HUES64 (cell line): ENCODE results near the gene NXPH4.

Experiments used
- H3K27ac ChIP-seq: 2 replicates; pipeline ENCODE4 v1.7.0; 2013; ENCODE audit warnings: low read depth, low read length, inconsistent platforms
- H3K27me3 ChIP-seq: 2 replicates; pipeline ENCODE4 v1.6.1; 2013; ENCODE audit warnings: mild to moderate bottlenecking, low read length; ENCODE audit not compliant: insufficient read depth
- H3K36me3 ChIP-seq: 2 replicates; pipeline ENCODE4 v1.6.1; 2013; ENCODE audit warnings: mild to moderate bottlenecking, low read length; ENCODE audit not compliant: insufficient read depth
- H3K4me1 ChIP-seq: 2 replicates; pipeline ENCODE4 v1.6.1; 2013; ENCODE audit warnings: mild to moderate bottlenecking, low read length, moderate library complexity; ENCODE audit not compliant: insufficient read depth
- H3K4me3 ChIP-seq: 2 replicates; pipeline ENCODE4 v1.5.1; 2013; ENCODE audit warnings: mild to moderate bottlenecking, low read length, moderate library complexity
- H3K9ac ChIP-seq: 2 replicates; pipeline ENCODE4 v1.6.1; 2013; ENCODE audit warnings: mild to moderate bottlenecking, low read depth, low read length
- H3K9me3 ChIP-seq: 2 replicates; pipeline ENCODE4 v1.6.1; 2013; ENCODE audit warnings: low read depth, low read length; ENCODE audit not compliant: insufficient read depth
- WGBS: fragments of 150-250, 120-280 bp; methylation state at CpG from one replicate; pipeline ENCODE4 v1.1.7; 2013; ENCODE audit warnings: missing lambda C conversion rate; 5-methylcytosine and 5-hydroxymethylcytosine counted together

Gene NXPH4

DNA sequence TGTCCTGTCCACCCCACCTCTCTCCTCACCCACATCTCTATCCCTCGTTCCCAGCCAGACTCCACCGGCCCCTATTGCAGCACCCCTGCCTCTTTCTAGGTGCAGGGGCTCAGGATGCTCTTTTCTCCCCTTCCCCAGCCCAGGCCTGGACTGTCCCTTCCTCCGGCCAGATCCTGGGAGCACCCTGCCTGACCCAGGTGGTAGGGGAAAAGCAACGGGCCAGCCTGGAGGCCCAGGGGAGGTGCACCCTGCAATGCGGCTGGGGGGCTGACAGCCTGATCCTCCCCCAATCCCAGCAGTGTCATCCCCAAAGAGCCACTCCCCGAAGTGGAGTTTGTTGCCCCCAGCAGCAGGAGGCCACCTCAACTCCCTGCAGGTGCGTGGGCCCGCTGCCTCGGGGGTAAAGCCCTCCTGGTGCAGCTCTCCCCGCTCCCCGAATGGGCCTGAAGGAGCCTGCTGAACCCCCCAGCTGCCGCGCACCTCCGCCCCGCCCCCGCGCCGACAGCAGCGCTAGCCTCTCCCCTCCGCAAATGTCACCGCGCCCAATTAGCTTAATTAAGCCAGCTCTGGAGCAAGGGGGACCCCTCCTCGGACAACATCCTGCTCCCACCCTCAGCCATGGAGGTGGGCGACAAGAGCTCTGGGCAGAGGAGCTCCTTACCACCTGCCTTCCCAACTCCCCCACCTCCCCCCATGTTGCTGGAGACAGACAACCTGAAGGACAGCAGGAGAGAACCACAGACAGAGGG, 4.7 kb downstream of the NXPH4 start:
- no peak overlapping the region for H3K27ac ChIP-seq
- H3K4me3 ChIP-seq: no peak overlapping the region
- no peaks in the 10 kb centered on the region for H3K9me3 ChIP-seq
- no peaks in the 10 kb centered on the region for H3K36me3 ChIP-seq
- H3K4me1 ChIP-seq: peaks cover 12% of the 10 kb centered on the region
- peaks cover 99% of the 10 kb centered on the region for H3K27me3 ChIP-seq
- WGBS: 10% methylated on average over 24 of the region's 24 CpGs
- H3K9ac ChIP-seq: no peak overlapping the region

DNA sequence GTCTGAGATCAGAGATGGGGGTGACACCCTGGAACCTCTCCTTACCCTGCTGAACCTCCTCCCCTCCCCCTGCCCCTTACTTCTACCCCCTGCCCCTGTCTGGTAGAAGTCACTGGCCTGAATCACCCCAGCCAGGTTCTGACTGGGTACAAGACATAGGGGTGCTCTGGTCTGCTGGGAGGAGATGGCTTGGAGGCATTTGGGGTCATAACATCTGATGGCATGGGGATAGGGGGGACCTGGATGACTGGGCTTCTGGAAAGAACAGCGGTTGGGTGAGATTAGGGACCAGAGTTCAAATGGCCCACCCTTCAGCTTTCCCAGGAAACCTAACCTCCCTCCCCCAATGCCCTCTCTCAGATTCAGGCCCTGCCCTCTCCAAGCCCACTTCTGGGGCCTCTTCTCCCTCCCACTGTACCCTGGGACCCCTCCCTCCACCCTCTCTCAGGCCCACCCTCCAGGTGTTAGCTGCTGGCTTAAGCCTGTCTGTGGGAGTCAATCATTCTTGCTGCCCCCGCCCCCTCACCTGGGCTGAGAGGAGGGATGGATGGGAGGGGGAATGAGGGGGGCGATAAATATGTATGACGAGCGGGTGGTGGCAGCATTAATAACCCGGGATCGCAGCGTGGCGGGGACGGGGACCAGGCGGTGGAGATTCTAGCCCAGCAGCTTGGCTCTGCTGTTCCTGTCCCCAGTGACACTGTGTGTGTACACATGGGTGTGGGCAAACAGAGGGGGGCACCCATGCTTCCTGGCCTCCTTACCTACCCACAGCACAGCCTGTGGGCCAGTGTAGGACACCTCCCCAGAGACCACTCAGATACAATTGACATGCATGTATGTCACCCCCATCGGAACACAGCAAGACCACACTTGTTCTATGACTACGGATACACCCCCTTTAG, 5.9 kb downstream of the NXPH4 start:
- H3K4me1 ChIP-seq: peaks cover 17% of the 10 kb centered on the region
- H3K27me3 ChIP-seq: peaks cover 99% of the 10 kb centered on the region

DNA sequence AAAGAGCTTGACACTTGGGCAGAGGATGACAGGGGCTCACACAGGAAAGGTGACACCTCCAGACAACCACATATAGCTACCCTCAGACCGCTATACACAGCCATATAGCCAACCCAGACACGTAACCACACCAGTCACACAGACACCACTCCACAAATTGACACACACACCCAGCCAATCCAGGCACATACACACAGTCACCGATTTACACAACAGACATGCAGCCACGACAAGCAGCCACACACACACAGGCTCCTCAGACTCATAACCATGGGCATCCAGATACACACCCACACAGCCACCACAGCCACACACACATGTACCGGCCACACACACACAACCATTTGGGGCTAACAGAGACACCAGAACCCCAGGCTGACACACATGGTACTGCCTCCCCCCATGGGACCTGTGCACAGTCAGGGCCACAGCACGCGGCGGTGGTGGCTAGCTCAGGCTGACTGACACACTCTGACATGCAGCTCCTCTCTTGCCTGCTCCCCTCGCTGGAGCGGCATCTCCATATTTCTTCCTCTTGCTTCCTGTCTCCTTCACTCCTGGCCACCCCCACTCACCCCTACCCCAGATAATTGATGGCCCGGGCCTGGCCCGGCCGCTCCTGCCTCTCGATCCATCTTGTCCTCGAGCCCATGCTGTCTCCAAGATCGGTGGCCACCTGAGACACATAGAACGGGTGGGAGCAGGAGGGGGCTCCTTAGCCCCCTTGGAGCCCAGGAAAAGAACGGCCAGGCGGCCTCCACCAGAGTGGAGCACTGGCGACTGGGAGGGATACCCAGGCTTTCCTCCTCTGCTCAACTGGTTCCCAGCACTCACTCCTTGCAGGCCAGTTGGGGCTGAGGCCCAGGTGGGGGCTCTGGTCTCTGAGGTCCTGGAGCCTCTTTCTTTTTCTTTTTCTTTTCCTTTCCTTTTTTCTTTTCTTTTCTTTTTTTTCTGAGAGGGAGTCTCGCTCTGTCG, 6.9 kb downstream of the NXPH4 start:
- no peaks in the 10 kb centered on the region for H3K9me3 ChIP-seq
- no peak overlapping the region for H3K27ac ChIP-seq
- 75% methylated on average over 22 of the region's 22 CpGs for WGBS
- H3K36me3 ChIP-seq: no peaks in the 10 kb centered on the region
- peaks cover 98% of the 10 kb centered on the region for H3K27me3 ChIP-seq
- peaks cover 18% of the 10 kb centered on the region for H3K4me1 ChIP-seq
- no peak overlapping the region for H3K9ac ChIP-seq
- no peak overlapping the region for H3K4me3 ChIP-seq

More for the DNA sequence above, 5.9 kb downstream of the NXPH4 start:
- 76% methylated on average over 13 of the region's 13 CpGs for WGBS
- Histone ChIP-seq H3K9me3 (no peaks in the 10 kb centered on the region), H3K27ac (no peak overlapping the region), H3K36me3 (no peaks in the 10 kb centered on the region), H3K9ac (no peak overlapping the region), H3K4me3 (no peak overlapping the region)

DNA sequence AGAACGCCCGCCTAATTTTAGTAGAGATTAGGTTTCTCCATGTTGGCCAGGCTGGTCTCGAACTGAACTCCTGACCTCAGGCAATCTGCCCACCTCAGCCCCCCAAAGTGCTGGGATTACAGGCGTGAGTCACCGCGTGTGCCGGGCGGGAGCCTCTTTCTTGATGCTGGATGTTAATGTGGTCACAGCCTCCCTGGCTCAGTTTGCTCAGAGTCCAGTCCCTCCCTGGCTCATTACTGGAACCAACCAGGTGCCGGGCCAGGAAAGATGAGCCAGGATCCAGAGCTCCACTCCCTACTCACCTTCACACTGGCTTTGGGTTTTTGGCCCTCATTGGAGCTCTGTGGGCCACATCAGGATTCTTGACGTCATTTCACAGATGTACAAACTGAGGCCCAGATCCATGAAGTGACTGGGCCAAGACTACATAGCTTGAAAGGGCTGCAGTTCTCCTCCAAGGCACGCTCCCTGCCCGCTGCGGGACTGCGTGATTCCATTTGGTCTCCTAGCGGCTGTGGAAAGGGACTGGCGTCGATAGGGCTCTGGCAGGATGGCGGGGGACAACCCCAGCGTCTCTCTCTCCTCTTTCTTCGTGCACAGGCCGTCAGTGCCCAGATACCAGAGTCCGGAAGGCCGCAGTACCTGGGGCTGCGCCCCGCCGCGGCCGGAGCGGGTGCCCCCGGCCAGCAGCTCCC, 7.8 kb downstream of the NXPH4 start:
- H3K27ac ChIP-seq: no peak overlapping the region
- no peak overlapping the region for H3K4me3 ChIP-seq
- H3K27me3 ChIP-seq: peaks cover 96% of the 10 kb centered on the region
- WGBS: 60% methylated on average over 30 of the region's 30 CpGs
- no peaks in the 10 kb centered on the region for H3K36me3 ChIP-seq
- H3K4me1 ChIP-seq: peaks cover 18% of the 10 kb centered on the region
- H3K9ac ChIP-seq: no peak overlapping the region
- H3K9me3 ChIP-seq: no peaks in the 10 kb centered on the region

DNA sequence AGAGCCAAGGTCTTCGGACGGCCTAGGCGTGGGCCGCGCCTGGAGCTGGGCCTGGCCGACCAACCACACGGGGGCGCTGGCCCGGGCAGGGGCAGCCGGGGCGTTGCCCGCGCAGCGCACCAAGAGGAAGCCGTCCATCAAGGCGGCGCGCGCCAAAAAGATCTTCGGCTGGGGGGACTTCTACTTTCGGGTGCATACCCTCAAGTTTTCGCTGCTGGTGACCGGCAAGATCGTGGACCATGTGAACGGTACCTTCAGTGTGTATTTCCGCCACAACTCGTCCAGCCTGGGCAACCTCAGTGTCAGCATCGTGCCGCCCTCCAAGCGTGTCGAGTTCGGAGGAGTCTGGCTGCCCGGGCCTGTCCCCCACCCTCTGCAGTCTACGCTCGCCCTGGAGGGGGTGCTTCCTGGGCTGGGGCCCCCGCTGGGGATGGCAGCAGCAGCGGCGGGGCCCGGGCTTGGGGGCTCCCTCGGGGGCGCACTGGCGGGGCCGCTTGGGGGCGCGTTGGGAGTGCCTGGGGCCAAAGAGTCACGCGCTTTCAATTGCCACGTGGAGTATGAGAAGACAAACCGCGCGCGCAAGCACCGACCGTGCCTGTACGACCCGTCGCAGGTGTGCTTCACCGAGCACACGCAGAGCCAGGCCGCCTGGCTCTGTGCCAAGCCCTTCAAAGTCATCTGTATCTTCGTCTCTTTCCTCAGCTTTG, 8.5 kb downstream of the NXPH4 start:
- peak overlapping the region; percentile 16; the same call in 1 of the 2 replicates for H3K4me3 ChIP-seq
- peaks cover 89% of the 10 kb centered on the region for H3K27me3 ChIP-seq
- H3K9ac ChIP-seq: no peak overlapping the region
- 28% methylated on average over 61 of the region's 61 CpGs for WGBS
- H3K4me1 ChIP-seq: peaks cover 13% of the 10 kb centered on the region
- no peaks in the 10 kb centered on the region for H3K36me3 ChIP-seq
- no peaks in the 10 kb centered on the region for H3K9me3 ChIP-seq
- H3K27ac ChIP-seq: no peak overlapping the region

DNA sequence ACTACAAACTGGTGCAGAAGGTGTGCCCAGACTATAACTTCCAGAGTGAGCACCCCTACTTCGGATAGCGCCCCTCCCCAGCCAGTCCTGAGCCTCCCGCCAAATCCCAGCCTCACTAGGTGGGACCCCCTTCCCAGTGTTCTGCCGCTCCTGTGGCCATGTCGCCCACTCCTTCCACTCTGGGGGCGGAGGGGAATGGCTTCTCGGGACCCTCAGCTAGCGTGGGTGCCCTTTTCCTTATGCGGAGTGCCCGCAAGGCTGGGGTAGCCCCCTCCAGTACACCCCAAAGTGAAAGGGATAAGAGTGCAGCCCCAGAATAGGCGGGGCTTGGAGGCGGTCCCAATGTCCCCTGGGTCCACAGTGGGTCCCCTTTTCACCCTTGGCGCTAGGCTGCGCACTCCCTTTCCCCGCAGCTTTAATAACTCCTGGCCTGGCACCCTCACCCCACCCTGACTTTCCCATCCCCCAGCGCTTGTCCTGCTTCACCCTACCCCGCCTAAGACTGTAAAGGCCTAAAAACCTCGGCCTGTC, 9.2 kb downstream of the NXPH4 start:
- Histone ChIP-seq H3K27me3 (peaks cover 83% of the 10 kb centered on the region), H3K4me1 (peaks cover 18% of the 10 kb centered on the region), H3K9me3 (no peaks in the 10 kb centered on the region), H3K36me3 (peaks cover under 1% of the 10 kb centered on the region; the same call in 1 of the 2 replicates), H3K4me3 (peak overlapping the region; percentile 16; the same call in 1 of the 2 replicates), H3K9ac (no peak overlapping the region), H3K27ac (no peak overlapping the region)
- WGBS: 45% methylated on average over 18 of the region's 18 CpGs

DNA sequence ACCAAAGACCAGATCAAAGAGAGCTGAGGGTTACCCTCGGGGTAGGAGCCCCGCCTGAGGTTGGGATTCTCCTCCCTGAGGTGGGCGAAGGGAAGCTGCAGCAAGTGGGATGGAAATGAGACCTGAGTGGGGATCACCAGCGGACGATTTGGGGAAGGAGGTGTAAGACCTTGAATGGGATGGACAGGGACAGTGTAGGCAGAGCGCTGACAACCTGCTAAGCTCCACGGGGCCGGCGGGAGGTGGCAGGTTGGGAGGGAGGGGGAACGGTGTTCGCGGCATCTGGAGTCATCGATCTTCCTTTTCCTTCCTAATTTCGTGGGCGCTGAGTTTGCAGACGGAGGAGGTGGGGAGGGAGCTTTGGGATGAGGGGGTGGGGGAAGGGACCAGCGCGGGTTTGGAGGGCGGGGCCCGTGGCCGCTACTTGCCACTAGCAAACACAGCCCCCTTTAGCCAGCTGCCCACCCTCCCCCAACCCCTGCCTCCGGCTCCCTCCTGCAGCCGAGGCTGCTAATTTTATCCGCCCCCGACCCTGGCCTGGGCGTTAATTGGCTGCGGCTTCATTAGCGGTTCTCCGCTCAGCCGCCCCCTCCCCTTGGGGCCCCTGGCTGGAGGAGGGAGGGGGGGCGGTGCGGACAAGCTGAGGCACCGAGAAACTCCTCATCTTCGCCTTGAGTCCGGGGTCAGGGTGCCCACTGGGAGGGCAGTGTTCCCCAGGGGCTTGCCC, 10.2 kb downstream of the NXPH4 start:
- H3K27ac ChIP-seq: no peak overlapping the region
- no peak overlapping the region for H3K9ac ChIP-seq
- H3K36me3 ChIP-seq: peaks cover 11% of the 10 kb centered on the region
- peak overlapping the region; percentile 50 for H3K4me3 ChIP-seq
- H3K27me3 ChIP-seq: peaks cover 73% of the 10 kb centered on the region
- 2% methylated on average over 23 of the region's 35 CpGs for whole genome bisulfite sequencing
- H3K9me3 ChIP-seq: no peaks in the 10 kb centered on the region
- H3K4me1 ChIP-seq: peaks cover 20% of the 10 kb centered on the region

DNA sequence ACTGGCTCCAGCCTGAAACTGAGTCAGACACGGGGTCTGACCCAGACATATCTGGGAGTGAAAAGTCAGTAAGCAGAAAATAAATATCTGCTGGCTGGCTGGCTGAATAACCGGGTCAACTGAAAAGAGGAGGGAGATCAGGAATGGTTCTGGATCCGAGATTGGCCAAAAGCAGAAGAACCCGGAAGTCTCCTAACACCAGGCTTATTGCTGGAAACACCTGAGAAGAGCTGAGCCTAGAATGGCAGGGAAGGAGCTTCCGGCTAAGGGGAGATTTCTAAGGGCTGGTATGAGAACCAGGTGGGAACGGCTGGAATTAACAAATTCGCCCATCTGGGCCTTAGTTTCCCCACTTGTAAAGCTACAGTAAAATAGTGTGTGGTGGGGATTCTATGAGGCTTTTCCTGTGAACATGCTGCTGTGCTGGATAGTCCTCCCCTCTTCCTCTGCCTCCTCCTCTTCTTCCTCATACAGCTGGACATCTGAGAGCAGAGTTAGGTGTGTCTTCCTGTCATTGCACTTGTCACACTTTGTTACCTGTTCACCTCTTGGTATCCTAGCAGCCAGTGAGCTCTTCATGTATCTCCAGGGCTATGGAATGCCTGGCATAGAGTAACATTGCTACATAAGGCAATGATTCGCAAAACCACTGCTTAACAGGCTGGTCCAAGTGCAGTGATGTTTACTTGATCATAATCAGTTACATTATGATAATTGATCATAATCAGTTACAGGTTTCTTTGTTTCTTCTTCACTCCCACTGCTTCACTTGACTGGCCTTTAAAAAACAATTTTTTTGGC, 10.9 kb downstream of the NXPH4 start:
- Histone ChIP-seq H3K4me3 (peak overlapping the region; percentile 50), H3K36me3 (peaks cover 18% of the 10 kb centered on the region), H3K27me3 (peaks cover 66% of the 10 kb centered on the region), H3K9me3 (no peaks in the 10 kb centered on the region), H3K4me1 (peaks cover 16% of the 10 kb centered on the region), H3K9ac (no peak overlapping the region), H3K27ac (no peak overlapping the region)
- WGBS: 41% methylated on average over 7 of the region's 8 CpGs
